T-helper 1 cell treated with Interleukin-12 subunit alpha and Interleukin-12 subunit beta and Interleukin-4 antibody, amounts not matched to agents 30 ng/mL and 1 ng/mL, for 36 hours (primary cell): ENCODE measurements around the gene DYNC1I2. TPM values are rescaled to one million over a fixed set of nuclear protein-coding genes. Genes with fewer than 3 reads are reported as not detected.
"Not testable (repeated sequence)": the region's sequence is repeated elsewhere in the genome, so short reads cannot be mapped to it uniquely, and the experiment has no call there.

Experiments used
- intact Hi-C: fragments of 100-400 bp; cut with micrococcal nuclease; formaldehyde crosslinking; loops from one replicate; pipeline ENCODE4 v1.15.1; 2024
- total RNA-seq: library from RNA; stranded (reverse); gene quantifications from 2 replicates; pipeline ENCODE4 v1.2.3, GENCODE V29; 2022

Gene DYNC1I2
- total RNA-seq, 1 donor from 2014 or later = 52.7 TPM

- intact Hi-C loops = no loop called here
Measured at GRCh38 chr2:171711351-171711750, 24.1 kb downstream of the DYNC1I2 start.

- intact Hi-C loops = no loop called here
Measured at GRCh38 chr2:171712051-171712450, 24.8 kb downstream of the DYNC1I2 start.

- intact Hi-C loops = no loop called here
Measured at GRCh38 chr2:171718720-171719119, 31.5 kb downstream of the DYNC1I2 start.

GRCh38 chr2:171719660-171720059 lies 32.4 kb downstream of the DYNC1I2 start:
- intact Hi-C loops = no loop called here

- intact Hi-C loops = no loop called here
Measured at GRCh38 chr2:171723716-171724683, 36.7 kb downstream of the DYNC1I2 start.

GRCh38 chr2:171726847-171727450 lies 39.7 kb downstream of the DYNC1I2 start:
- intact Hi-C loops = no loop called here

- intact Hi-C loops = no loop called here
Measured at GRCh38 chr2:171728989-171729951, 42.0 kb downstream of the DYNC1I2 start.

- intact Hi-C loops = no loop called here
Measured at GRCh38 chr2:171729952-171730317, 42.7 kb downstream of the DYNC1I2 start.

- intact Hi-C loops = no loop called here
Measured at GRCh38 chr2:171735991-171736710, 48.9 kb downstream of the DYNC1I2 start.

GRCh38 chr2:171741189-171741588 lies 53.9 kb downstream of the DYNC1I2 start:
- intact Hi-C loops = no loop called here

GRCh38 chr2:171742760-171743159 lies 55.5 kb downstream of the DYNC1I2 start:
- intact Hi-C loops = no loop called here

GRCh38 chr2:171745141-171745540 lies 57.9 kb downstream of the DYNC1I2 start:
- intact Hi-C loops = no loop called here

- intact Hi-C loops = no loop called here
Measured at GRCh38 chr2:171745806-171746205, 58.5 kb downstream of the DYNC1I2 start.

GRCh38 chr2:171747371-171747770 lies 60.1 kb downstream of the DYNC1I2 start:
- intact Hi-C loops = no loop called here

GRCh38 chr2:171754254-171754939 lies 67.1 kb downstream of the DYNC1I2 start:
- intact Hi-C loops = no loop called here

GRCh38 chr2:171758762-171759161 lies 71.5 kb downstream of the DYNC1I2 start:
- intact Hi-C loops = not testable (repeated sequence)

- intact Hi-C loops = not testable (repeated sequence)
Measured at GRCh38 chr2:171761176-171761575, 73.9 kb downstream of the DYNC1I2 start.

GRCh38 chr2:171762879-171763573 lies 75.8 kb downstream of the DYNC1I2 start:
- intact Hi-C loops = no loop called here

- intact Hi-C loops = no loop called here
Measured at GRCh38 chr2:171763602-171764001, 76.3 kb downstream of the DYNC1I2 start.

GRCh38 chr2:171771463-171771862 lies 84.2 kb downstream of the DYNC1I2 start:
- intact Hi-C loops = no loop called here
